ENCODE results near the gene DSPP.

The DSPP gene

GRCh38 chr4:87657525-87657924 lies 49.2 kb downstream of the DSPP start:
- no peaks in the 10 kb centered on the region for H3K36me3 ChIP-seq (ENCODE audit: control insufficient read depth in 2 of 2, insufficient read depth in 2 of 2, low read length in 2 of 2)
- peaks cover 0 to 6% of the 10 kb centered on the region in 2 donors for H3K4me1 ChIP-seq (ENCODE audit: control insufficient read depth in 2 of 2, insufficient read depth in 2 of 2, low read length in 2 of 2)
- no peak overlapping the region for H3K9ac ChIP-seq (ENCODE audit: low read depth in 1 of 2, low read length in 2 of 2)
- H3K9me3 ChIP-seq (ENCODE audit: control insufficient read depth in 2 of 2, low read length in 2 of 2) = no peaks in the 10 kb centered on the region
- H3K27ac ChIP-seq (ENCODE audit: low read depth in 2 of 2, low read length in 2 of 2) = no peak overlapping the region
- no peak overlapping the region for H3K4me3 ChIP-seq (ENCODE audit: low read length in 2 of 2)
- no peaks in the 10 kb centered on the region for H3K27me3 ChIP-seq (ENCODE audit: control insufficient read depth in 2 of 2, insufficient read depth in 2 of 2, low read length in 2 of 2)

DNA sequence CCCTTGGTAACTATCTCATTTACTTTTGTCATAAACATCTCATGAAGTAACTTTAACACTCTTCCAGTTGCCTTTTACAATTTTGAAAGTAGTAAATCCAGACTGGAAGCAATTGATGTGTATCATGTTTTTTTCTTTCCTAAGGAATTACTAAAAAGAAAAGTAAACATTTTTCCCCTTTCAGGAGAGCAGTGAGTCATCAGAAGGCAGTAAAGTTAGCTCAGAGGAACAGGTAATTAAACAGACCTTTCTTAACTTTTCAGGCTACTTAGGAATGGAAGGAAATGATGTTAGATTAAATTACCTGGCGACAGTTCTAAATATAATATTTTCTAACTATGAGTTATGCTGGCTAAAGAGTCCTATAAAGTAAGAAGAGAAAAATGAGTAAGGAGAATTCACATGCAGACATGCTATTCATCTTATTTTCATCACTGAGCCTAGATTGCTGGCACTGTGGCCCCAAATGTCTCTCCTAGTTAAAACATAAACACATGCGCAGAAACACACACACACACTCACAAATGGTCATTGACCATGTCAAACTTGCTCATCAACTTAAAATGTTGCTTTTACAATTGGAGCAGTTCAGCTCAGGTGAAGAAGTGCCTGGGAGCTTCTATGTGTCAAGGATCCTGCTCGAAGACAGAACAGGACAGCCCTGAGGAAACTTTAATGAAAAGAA lies 51.1 kb downstream of the DSPP start:
- H3K9ac ChIP-seq (ENCODE audit: low read depth in 1 of 2, low read length in 2 of 2) = no peak overlapping the region
- H3K9me3 ChIP-seq (ENCODE audit: control insufficient read depth in 2 of 2, low read length in 2 of 2) = no peaks in the 10 kb centered on the region
- peaks cover 0 to 6% of the 10 kb centered on the region in 2 donors for H3K4me1 ChIP-seq (ENCODE audit: control insufficient read depth in 2 of 2, insufficient read depth in 2 of 2, low read length in 2 of 2)
- H3K27ac ChIP-seq (ENCODE audit: low read depth in 2 of 2, low read length in 2 of 2) = no peak overlapping the region
- H3K36me3 ChIP-seq (ENCODE audit: control insufficient read depth in 2 of 2, insufficient read depth in 2 of 2, low read length in 2 of 2) = no peaks in the 10 kb centered on the region
- H3K27me3 ChIP-seq (ENCODE audit: control insufficient read depth in 2 of 2, insufficient read depth in 2 of 2, low read length in 2 of 2) = no peaks in the 10 kb centered on the region
- H3K4me3 ChIP-seq (ENCODE audit: low read length in 2 of 2) = no peak overlapping the region

GRCh38 chr4:87662871-87663270 lies 54.5 kb downstream of the DSPP start:
- Histone ChIP-seq H3K9ac (ENCODE audit: low read depth in 1 of 2, low read length in 2 of 2) (no peak overlapping the region), H3K9me3 (ENCODE audit: control insufficient read depth in 2 of 2, low read length in 2 of 2) (no peaks in the 10 kb centered on the region), H3K36me3 (ENCODE audit: control insufficient read depth in 2 of 2, insufficient read depth in 2 of 2, low read length in 2 of 2) (no peaks in the 10 kb centered on the region), H3K27me3 (ENCODE audit: control insufficient read depth in 2 of 2, insufficient read depth in 2 of 2, low read length in 2 of 2) (no peaks in the 10 kb centered on the region), H3K27ac (ENCODE audit: low read depth in 2 of 2, low read length in 2 of 2) (no peak overlapping the region), H3K4me1 (ENCODE audit: control insufficient read depth in 2 of 2, insufficient read depth in 2 of 2, low read length in 2 of 2) (peaks cover 0 to 6% of the 10 kb centered on the region in 2 donors), H3K4me3 (ENCODE audit: low read length in 2 of 2) (no peak overlapping the region)

All from mucosa of rectum (tissue), 2 donors.